Upper lobe of left lung (tissue), 6 donors: ENCODE data around the gene COL23A1. TPM values are rescaled to one million over a fixed set of nuclear protein-coding genes. Genes with fewer than 3 reads are reported as not detected.

Experiments
- ATAC-seq, 2 donors: fragments of 200-7000 bp; cut with Tn5 transposase; one replicate each; pipeline ENCODE4 v1.9.1; 2022; ENCODE audit warnings: mild to moderate bottlenecking in 2 of 2, moderate library complexity in 2 of 2; ENCODE audit not compliant: low FRiP score in 2 of 2
- DNase-seq, 2 donors: peaks; one replicate each; pipeline ENCODE4 v3.0.0-alpha.2; 2019 to 2020
- H3K27ac ChIP-seq, 4 donors: fragments of 200-600 bp; sonication (generic); one replicate each; pipeline ENCODE4 v1.5.1; 2016 to 2019
- H3K27me3 ChIP-seq, 4 donors: fragments of 200-600 bp; sonication (generic); one replicate each; pipeline ENCODE4 v1.5.1; 2017 to 2019
- H3K36me3 ChIP-seq, 4 donors: fragments of 200-600 bp; sonication (generic); one replicate each; pipeline ENCODE4 v1.5.1; 2016 to 2019
- H3K4me1 ChIP-seq, 4 donors: fragments of 200-600 bp; sonication (generic); one replicate each; pipeline ENCODE4 v1.5.1; 2018 to 2019
- H3K4me3 ChIP-seq, 4 donors: fragments of 200-600 bp; sonication (generic); one replicate each; pipeline ENCODE4 v1.5.1; 2017 to 2019; ENCODE audit warnings: mild to moderate bottlenecking in 2 of 4, moderate library complexity in 1 of 4
- H3K9me3 ChIP-seq, 4 donors: fragments of 200-600 bp; sonication (generic); one replicate each; pipeline ENCODE4 v1.5.1; 2018 to 2019
- CTCF ChIP-seq, 6 experiments: fragments of 450-650 bp in 4 of 6; fragments of 200-600 bp in 2 of 6; sonication (generic) in 2 of 6; IDR thresholded peaks; one replicate each; pipeline ENCODE4 v1.5.1; 2016 to 2019; ENCODE audit warnings: antibody characterized with exemption in 6 of 6
- EP300 ChIP-seq, 4 donors: sonication (generic); formaldehyde crosslinking; IDR thresholded peaks; one replicate each; pipeline ENCODE4 v1.5.1; 2017; ENCODE audit warnings: antibody characterized with exemption in 4 of 4, control low read depth in 2 of 4
- POLR2A ChIP-seq, 4 donors: fragments of 450-650 bp; IDR thresholded peaks; one replicate each; pipeline ENCODE4 v1.5.1; 2016 to 2017; ENCODE audit warnings: antibody characterized with exemption in 4 of 4, mild to moderate bottlenecking in 2 of 4
- POLR2AphosphoS5 ChIP-seq, 2 donors: sonication (generic); formaldehyde crosslinking; IDR thresholded peaks; one replicate each; pipeline ENCODE4 v1.5.1; 2017; ENCODE audit warnings: antibody characterized with exemption in 2 of 2
- WGBS, 2 donors: methylation state at CpG; one replicate each; pipeline ENCODE4 v1.1.5; 2017 to 2018; 5-methylcytosine and 5-hydroxymethylcytosine counted together
- total RNA-seq, 6 donors: library from RNA; depleted of rRNA in 4 of 6; stranded (reverse); fragments of >200 nt in 4 of 6; gene quantifications; one replicate each; pipeline versions ENCODE4 v1.1.0 to v1.2.1, GENCODE V29; 2016 to 2021
- donor health status: DM: no; HTN: no; CAD: no; lungs with moderate emphysema.
- donor health status: DM: no; HTN: yes; CAD: no; lungs with severe emphysema.

Gene COL23A1
- total RNA-seq, 6 donors from 2014 or later = 0.61 to 3.1 (median 1.5) TPM

- H3K36me3 ChIP-seq = peaks cover 0 to 16% (median 11%) of the 10 kb centered on the region in 4 donors
- whole genome bisulfite sequencing, 2 donors = 98% methylated on average over 10 of the region's 10 CpGs
- no peak overlapping the region for H3K27ac ChIP-seq
- peaks cover 21 to 26% (median 23%) of the 10 kb centered on the region in 4 donors for H3K4me1 ChIP-seq
- TF ChIP-seq POLR2A (IDR thresholded peaks at IDR 0.05) (no peak), POLR2AphosphoS5 (IDR thresholded peaks at IDR 0.05) (no peak), EP300 (IDR thresholded peaks at IDR 0.05) (no peak), CTCF (IDR thresholded peaks at IDR 0.05) (no peak)
- H3K9me3 ChIP-seq = no peaks in the 10 kb centered on the region
- ATAC-seq (no peak), DNase-seq (no peak)
- H3K4me3 ChIP-seq = no peak overlapping the region
- no peaks in the 10 kb centered on the region for H3K27me3 ChIP-seq
Measured at GRCh38 chr5:178202541-178202940, 387.7 kb downstream of the COL23A1 start.

GRCh38 chr5:178201927-178202235, 388.3 kb downstream of the COL23A1 start:
- H3K27ac ChIP-seq = no peak overlapping the region
- H3K27me3 ChIP-seq = no peaks in the 10 kb centered on the region
- ATAC-seq (no peak), DNase-seq (no peak)
- WGBS, 2 donors = 28 to 39% methylated on average over 2 of the region's 2 CpGs
- H3K4me1 ChIP-seq = peaks cover 15 to 22% (median 18%) of the 10 kb centered on the region in 4 donors
- H3K36me3 ChIP-seq = peaks cover 0 to 9% (median 6%) of the 10 kb centered on the region in 4 donors
- H3K4me3 ChIP-seq = no peak overlapping the region
- no peaks in the 10 kb centered on the region for H3K9me3 ChIP-seq
- TF ChIP-seq POLR2A (IDR thresholded peaks at IDR 0.05) (no peak), CTCF (IDR thresholded peaks at IDR 0.05) (no peak), POLR2AphosphoS5 (IDR thresholded peaks at IDR 0.05) (no peak), EP300 (IDR thresholded peaks at IDR 0.05) (no peak)

GRCh38 chr5:178201221-178201926, 388.8 kb downstream of the COL23A1 start:
- WGBS, 2 donors = 84 to 90% methylated on average over 14 of the region's 14 CpGs
- no peak for DNase-seq
- peaks cover 10 to 17% (median 13%) of the 10 kb centered on the region in 4 donors for H3K4me1 ChIP-seq
- no peak for ATAC-seq
- H3K27ac ChIP-seq = no peak overlapping the region
- H3K4me3 ChIP-seq = no peak overlapping the region
- H3K36me3 ChIP-seq = peaks cover 0 to 4% (median 1%) of the 10 kb centered on the region in 4 donors
- no peaks in the 10 kb centered on the region for H3K9me3 ChIP-seq
- TF ChIP-seq EP300 (IDR thresholded peaks at IDR 0.05) = no peak
- TF ChIP-seq POLR2AphosphoS5 (IDR thresholded peaks at IDR 0.05) = no peak
- TF ChIP-seq CTCF (IDR thresholded peaks at IDR 0.05) = no peak
- no peak for TF ChIP-seq POLR2A (IDR thresholded peaks at IDR 0.05)
- no peaks in the 10 kb centered on the region for H3K27me3 ChIP-seq

- Histone ChIP-seq H3K4me3 (no peak overlapping the region), H3K9me3 (no peaks in the 10 kb centered on the region), H3K27ac (no peak overlapping the region), H3K36me3 (no peaks in the 10 kb centered on the region), H3K27me3 (no peaks in the 10 kb centered on the region), H3K4me1 (peaks cover 0 to 6% (median 3%) of the 10 kb centered on the region in 4 donors)
- 80 to 88% methylated on average over 12 of the region's 12 CpGs for WGBS, 2 donors
- ATAC-seq (no peak), DNase-seq (no peak)
- TF ChIP-seq POLR2AphosphoS5 (IDR thresholded peaks at IDR 0.05) = no peak
- no peak for TF ChIP-seq CTCF (IDR thresholded peaks at IDR 0.05)
- TF ChIP-seq POLR2A (IDR thresholded peaks at IDR 0.05) = no peak
- TF ChIP-seq EP300 (IDR thresholded peaks at IDR 0.05) = no peak
Measured at GRCh38 chr5:178199581-178200434, 390.4 kb downstream of the COL23A1 start.
